Transverse colon (tissue), 4 donors: ENCODE results near the gene SBNO1.

Experiments
- CTCF ChIP-seq, 5 experiments: fragments of 200-600 bp in 3 of 5; fragments of 450-650 bp in 2 of 5; sonication (generic) in 3 of 5; IDR thresholded peaks; 1 replicate in 2 of 5; 2 replicates in 3 of 5; pipeline ENCODE4 v1.5.1; 2016 to 2017; ENCODE audit warnings: antibody characterized with exemption in 5 of 5, inconsistent platforms in 3 of 5, mild to moderate bottlenecking in 2 of 5, moderate library complexity in 1 of 5
- POLR2AphosphoS5 ChIP-seq, 3 donors: sonication (generic); formaldehyde crosslinking; IDR thresholded peaks; one replicate each; pipeline ENCODE4 v1.6.1; 2016; ENCODE audit warnings: antibody characterized with exemption in 3 of 3

GRCh38 chr12:123278101-123278627, 86.5 kb downstream of the SBNO1 start:
- TF ChIP-seq POLR2AphosphoS5 (IDR thresholded peaks at IDR 0.05), result no peak
- TF ChIP-seq CTCF (IDR thresholded peaks at IDR 0.05), result no peak
